Activated naive CD4-positive, alpha-beta T cell treated with anti-CD3 and anti-CD28 coated beads for 36 hours (primary cell): ENCODE results near the gene MUC2. TPM values are rescaled to one million over a fixed set of nuclear protein-coding genes. Genes with fewer than 3 reads are reported as not detected.

ENCODE experiments used
- CTCF ChIA-PET: fragments of 350-600 bp; sonication (Branson Sonifier 250); formaldehyde crosslinking; loops from one replicate; lab custom pipeline; 2021; ENCODE audit warnings: antibody characterized with exemption; lab: Charles Lee
- DNase-seq: peaks from one replicate; pipeline ENCODE4 v3.0.0-alpha.2; 2020
- H3K27ac Mint-ChIP-seq: one replicate; pipeline ENCODE4 v1.8.0; 2021; ENCODE audit warnings: mild to moderate bottlenecking, mixed read lengths
- H3K27me3 Mint-ChIP-seq: one replicate; pipeline ENCODE4 v1.8.0; 2021; ENCODE audit warnings: low read depth, mixed read lengths
- H3K36me3 Mint-ChIP-seq: one replicate; pipeline ENCODE4 v1.8.0; 2021; ENCODE audit warnings: low read depth, mixed read lengths
- H3K4me1 Mint-ChIP-seq: one replicate; pipeline ENCODE4 v1.8.0; 2021; ENCODE audit warnings: low read depth, mixed read lengths
- H3K4me3 Mint-ChIP-seq: one replicate; pipeline ENCODE4 v1.8.0; 2021; ENCODE audit warnings: mild to moderate bottlenecking, moderate library complexity, mixed read lengths
- H3K9me3 Mint-ChIP-seq: one replicate; pipeline ENCODE4 v1.8.0; 2021; ENCODE audit warnings: mixed read lengths
- intact Hi-C: fragments of 100-400 bp; cut with micrococcal nuclease; formaldehyde crosslinking; loops from one replicate; pipeline ENCODE4 v1.15.1; 2023
- total RNA-seq, 2 experiments: library from RNA; stranded (reverse); gene quantifications; one replicate each; pipeline ENCODE4 v1.2.3, GENCODE V29; 2021

MUC2 gene
- total RNA-seq, 2 experiments from 2014 or later, result not detected

DNA sequence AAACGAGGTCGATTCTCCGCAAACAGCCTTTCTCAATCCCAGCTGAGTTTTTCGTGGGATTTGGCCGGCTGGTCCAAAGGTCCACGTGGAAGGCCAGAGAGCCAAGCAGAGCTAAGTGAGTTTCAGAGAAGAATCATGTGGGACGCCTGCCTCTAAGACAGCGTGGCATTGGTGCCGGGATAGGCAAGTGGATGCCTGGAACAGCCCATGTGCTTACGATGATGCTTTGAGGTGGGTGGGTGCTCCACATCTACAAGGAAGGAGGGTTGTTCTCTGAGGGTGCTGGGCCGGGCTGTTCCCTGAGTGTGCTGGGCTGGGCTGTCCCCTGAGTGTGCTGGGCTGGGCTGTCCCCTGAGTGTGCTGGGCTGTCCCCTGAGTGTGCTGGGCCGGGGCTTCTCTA, 41.4 kb downstream of the MUC2 start:
- Mint-ChIP-seq H3K4me3 (no peak overlapping the region), H3K27me3 (no peaks in the 10 kb centered on the region), H3K36me3 (no peaks in the 10 kb centered on the region), H3K9me3 (no peaks in the 10 kb centered on the region), H3K27ac (no peak overlapping the region), H3K4me1 (no peaks in the 10 kb centered on the region)
- DNase-seq, result no peak
- intact Hi-C loops, result loop anchor here (10.0 kb wide), 1 partner anchor 399 kb away; no protein-coding TSS in a partner anchor
- CTCF ChIA-PET, result interaction anchor here (0.7 kb wide), 1 partner anchor 363 kb away, joined by 4 read pairs; no protein-coding TSS in a partner anchor

DNA sequence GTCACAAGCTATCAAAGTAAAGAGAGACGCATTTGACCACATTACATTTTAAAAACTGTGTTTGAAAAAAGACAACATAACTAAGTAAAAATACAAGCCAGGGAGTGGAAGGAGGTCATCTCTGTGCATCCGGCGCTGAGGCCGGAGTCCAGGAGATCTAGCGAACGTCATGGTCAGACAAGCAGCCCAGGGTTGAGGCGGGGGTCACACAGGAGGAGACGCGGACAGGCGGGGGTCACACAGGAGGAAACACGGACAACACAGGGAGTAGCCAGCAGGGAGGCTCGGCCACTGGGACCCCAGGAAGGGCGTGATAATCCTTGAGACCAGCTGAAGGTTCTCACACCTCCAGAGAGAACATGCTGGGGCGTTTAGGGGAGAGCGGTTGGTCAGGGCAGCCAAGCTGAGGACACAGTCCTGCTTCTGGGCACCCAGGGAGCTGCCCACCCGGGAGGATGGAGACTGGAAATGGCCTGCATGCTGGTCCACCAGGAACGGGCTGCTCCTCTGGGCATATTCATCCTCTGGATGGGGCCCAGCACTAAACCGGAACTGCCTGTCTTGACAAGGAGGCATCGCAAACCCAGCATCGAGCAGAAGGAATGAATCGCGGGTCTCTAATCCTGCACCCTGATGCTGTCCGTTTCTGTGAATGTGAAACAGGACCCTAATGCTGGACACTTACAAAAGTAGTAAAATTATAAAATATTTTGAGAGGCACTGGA, 42.2 kb downstream of the MUC2 start:
- Mint-ChIP-seq H3K36me3 (no peaks in the 10 kb centered on the region), H3K4me3 (no peak overlapping the region), H3K4me1 (no peaks in the 10 kb centered on the region), H3K27ac (no peak overlapping the region), H3K9me3 (no peaks in the 10 kb centered on the region), H3K27me3 (no peaks in the 10 kb centered on the region)
- DNase-seq, result no peak
- intact Hi-C loops, result loop anchor here (10.0 kb wide), 1 partner anchor 398 kb away; no protein-coding TSS in a partner anchor
- CTCF ChIA-PET, result no interaction called here

DNA sequence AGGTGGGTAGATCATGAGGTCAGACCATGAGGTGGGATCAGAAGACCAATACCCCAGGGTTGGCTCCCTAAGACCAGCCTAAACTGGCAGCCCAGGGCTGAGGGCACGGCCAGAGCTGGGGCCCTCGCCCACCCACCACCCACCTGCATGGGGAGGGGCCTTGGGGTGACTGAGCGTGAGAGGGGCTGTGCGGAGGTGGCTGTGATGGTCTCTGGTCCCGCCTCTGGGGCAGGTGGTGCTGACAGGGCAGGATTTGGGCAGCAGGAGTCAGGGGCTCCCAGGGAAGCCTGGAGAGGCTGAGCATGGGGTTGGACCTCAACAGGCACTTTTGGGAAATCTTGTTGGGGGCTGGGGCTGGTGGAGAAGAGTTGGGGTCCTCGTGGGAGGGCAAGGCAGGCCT, 43.3 kb downstream of the MUC2 start:
- intact Hi-C loops, result loop anchor here (10.0 kb wide), 1 partner anchor 397 kb away; no protein-coding TSS in a partner anchor
- no peak for DNase-seq

DNA sequence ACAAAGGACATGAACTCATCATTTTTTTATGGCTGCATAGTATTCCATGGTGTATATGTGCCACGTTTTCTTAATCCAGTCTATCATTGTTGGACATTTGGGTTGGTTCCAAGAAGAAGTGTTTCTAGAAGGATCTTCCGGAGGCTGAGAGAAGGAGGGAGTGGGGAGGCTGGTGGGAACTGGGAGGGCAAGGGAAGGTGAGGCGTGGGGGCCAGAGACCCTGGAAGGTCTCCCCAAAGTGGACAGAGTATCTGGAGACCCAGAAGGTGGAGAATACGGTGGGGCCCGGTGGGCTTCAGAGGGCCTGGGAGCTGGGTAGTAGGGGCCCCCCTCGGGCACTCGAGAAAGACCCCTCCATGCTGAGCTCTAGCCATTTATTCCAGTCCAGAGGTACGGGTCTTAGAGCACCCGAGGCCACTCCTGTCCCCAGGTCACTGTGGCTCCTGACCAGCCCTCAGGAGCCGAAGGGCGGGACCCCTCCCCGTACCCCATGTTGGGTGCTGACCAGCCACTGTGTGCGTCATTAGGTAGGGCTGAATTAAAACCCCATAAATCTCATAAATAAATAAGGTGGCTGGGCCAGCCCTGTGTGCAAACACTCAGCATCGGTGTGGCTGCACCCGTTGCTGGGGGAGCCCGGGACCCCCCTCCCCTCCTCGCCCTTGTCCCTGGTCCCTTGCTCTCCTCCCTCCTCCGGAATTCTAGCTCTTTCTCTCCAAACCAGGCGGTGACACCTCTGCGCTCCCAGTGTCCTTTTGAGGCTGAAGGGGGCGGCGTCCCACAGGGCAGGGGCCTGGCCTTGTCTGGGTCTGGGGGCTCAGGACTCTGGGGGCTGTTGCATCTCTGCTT, 44.3 kb downstream of the MUC2 start:
- Mint-ChIP-seq H3K36me3 (no peaks in the 10 kb centered on the region), H3K4me3 (no peak overlapping the region), H3K27ac (no peak overlapping the region), H3K4me1 (no peaks in the 10 kb centered on the region), H3K27me3 (no peaks in the 10 kb centered on the region), H3K9me3 (no peaks in the 10 kb centered on the region)
- CTCF ChIA-PET, result no interaction called here
- no peak for DNase-seq
- intact Hi-C loops, result loop anchor here (10.0 kb wide), 1 partner anchor 396 kb away; no protein-coding TSS in a partner anchor

More for the DNA sequence above, 43.3 kb downstream of the MUC2 start:
- Mint-ChIP-seq H3K36me3 (no peaks in the 10 kb centered on the region), H3K4me1 (no peaks in the 10 kb centered on the region), H3K27ac (no peak overlapping the region), H3K27me3 (no peaks in the 10 kb centered on the region), H3K9me3 (no peaks in the 10 kb centered on the region), H3K4me3 (no peak overlapping the region)
- CTCF ChIA-PET, result no interaction called here

DNA sequence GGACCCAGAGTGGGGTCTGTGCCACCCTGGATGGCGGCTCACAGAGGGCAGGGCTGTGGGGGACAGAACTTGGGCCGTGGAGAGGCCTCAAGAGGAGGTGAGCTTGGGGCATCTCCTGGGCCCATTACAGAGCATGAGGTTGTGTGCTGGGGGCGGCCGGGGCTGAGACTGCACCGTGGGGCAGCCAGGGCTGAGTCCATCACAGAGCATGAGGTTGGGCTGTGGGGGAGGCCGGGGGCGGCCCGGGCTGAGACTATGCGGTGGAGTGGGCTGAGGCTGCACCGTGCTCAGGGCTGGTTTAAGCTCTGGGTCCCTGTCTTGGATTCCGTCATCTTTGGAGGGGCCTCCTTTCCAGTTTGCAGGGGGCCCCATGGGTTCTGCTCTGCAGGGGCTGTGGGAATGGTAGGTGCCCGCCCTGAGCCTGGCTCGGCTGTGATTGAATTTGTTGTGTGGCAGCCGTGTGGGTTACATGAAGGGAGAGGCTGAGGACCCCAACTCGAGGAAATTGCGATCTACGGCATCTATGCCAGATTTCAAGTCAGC, 45.0 kb downstream of the MUC2 start:
- Mint-ChIP-seq H3K36me3 (no peaks in the 10 kb centered on the region), H3K4me1 (no peaks in the 10 kb centered on the region), H3K27me3 (peaks cover 4% of the 10 kb centered on the region), H3K27ac (no peak overlapping the region), H3K9me3 (no peaks in the 10 kb centered on the region), H3K4me3 (no peak overlapping the region)
- peak; percentile 1 for DNase-seq
- intact Hi-C loops, result loop anchor here (10.0 kb wide), 1 partner anchor 395 kb away; no protein-coding TSS in a partner anchor
- CTCF ChIA-PET, result no interaction called here

DNA sequence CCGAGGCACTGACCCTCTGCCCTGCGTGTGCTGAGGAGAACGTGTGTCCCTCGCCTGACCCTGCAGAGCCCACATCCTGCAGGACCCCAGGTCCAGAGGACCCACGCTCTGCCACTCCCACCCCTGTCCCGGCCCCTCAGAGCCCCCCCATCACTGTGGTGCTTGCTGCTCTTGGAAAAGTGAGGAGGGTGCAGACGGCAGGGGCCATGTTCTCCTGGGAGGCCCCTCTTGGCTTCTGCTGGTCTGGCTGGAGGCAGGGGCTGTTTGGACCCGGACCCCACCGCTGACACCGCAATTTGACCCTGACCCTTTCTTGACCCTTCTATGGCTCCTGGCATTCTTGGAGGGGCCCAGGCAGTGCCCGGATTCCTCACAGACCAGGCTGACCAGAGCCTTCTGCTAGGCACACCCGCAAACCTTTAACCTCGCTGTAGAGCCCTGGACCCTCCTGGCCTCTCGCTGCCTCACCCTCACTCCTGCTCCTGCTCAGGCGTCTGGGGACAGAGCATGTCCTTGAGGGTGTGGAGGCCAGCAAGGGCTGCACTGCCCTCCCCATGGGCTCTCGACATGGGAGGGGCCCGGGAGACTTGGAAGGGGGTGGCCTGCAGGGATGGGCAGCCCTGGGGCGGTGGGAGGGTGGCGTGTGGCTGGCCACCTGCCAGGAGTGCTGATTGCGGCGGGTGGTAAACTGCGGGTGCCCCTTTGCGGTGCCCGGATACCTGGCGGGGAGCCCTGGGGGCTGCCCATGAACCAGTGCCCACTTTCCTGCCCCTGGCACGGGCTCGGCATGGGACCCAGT, 46.1 kb downstream of the MUC2 start:
- H3K4me3 Mint-ChIP-seq, result no peak overlapping the region
- CTCF ChIA-PET, result no interaction called here
- H3K9me3 Mint-ChIP-seq, result no peaks in the 10 kb centered on the region
- no peaks in the 10 kb centered on the region for H3K36me3 Mint-ChIP-seq
- peak; percentile 1 for DNase-seq
- no peak overlapping the region for H3K27ac Mint-ChIP-seq
- no peaks in the 10 kb centered on the region for H3K4me1 Mint-ChIP-seq
- intact Hi-C loops, result no loop called here
- H3K27me3 Mint-ChIP-seq, result peaks cover 4% of the 10 kb centered on the region

DNA sequence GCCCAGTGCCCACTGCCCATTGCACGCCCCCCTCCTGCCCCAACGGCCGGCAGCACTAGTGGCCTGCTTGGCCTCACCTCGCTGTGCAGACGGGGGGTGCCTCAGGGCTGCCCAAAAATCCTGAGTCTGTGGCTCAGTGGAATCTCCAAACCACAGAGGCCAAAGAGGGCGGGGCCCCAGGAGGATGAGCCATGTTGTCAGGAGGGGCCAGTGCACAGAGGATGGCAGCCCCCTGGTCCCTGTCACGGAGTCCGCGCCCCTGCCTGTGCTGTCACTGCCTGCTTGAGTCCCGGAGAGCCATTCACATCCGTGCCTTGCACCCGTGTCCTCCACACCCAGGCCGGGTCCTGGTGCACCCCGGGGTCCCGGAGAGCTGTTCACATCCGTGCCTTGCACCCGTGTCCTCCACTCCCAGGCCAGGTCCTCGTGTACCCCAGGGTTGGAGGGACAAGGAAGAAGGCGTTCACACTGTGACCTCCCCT, 46.7 kb downstream of the MUC2 start:
- CTCF ChIA-PET, result no interaction called here
- Mint-ChIP-seq H3K4me1 (no peaks in the 10 kb centered on the region), H3K36me3 (no peaks in the 10 kb centered on the region), H3K4me3 (no peak overlapping the region), H3K9me3 (no peaks in the 10 kb centered on the region), H3K27me3 (peaks cover 4% of the 10 kb centered on the region), H3K27ac (no peak overlapping the region)
- intact Hi-C loops, result no loop called here
- DNase-seq, result no peak

DNA sequence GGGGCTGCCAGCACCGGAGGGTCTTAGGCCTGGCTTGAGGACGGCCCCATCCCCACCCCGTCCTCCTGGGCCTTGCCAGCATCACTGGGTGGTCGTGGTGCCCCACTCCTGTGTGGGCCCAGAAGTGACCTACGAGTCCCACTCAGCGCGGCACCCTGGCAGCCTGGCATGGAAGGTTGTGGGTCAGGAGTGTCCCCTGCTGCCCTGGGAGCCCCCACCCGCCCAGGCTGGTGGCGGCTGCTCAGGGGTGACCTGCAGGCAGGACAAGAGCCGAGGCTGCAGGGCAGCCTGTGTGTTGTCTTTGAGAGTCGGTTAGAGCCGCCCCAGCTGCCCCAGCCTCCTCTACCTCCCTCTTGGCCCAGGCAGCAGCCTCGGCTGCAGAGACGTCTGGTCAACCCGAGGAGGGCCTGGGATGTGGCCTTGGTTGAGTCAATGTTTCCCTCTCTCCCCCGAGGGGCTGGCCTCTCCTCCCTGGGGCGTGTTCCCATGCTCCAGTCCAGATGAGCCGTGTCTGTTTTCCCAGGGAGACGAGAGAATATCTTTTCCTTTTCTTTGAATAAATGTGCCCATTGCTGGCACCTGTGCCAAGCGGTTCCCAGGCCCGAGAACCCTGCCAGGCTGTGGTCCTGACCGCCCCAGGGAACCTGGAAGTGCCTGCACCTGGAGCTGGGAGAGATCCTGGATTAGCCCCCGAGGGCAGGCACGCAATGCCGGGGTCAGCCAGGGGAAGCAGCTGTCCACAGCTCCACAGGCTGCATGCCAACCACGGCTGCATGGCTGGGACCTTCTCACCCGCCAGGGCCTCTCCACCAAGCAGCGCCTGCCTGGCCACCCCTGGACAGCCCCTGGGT, 47.4 kb downstream of the MUC2 start:
- H3K9me3 Mint-ChIP-seq, result no peaks in the 10 kb centered on the region

DNA sequence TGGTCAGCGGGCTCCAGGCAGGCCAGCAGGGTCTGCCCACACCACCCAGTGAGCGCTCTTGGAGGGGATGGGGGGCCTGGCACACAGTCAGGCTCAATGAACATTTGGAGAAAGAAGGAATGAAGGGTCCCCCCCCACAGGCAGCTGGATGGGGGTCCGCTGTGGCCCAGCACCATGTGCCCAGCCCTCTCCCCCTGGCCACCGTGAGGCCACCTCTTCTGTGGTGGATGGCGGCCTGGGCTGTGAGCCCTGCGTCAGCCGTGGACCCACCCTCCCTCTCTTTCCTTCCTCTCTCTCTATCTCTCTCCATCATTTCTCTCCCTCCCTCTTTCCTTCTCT, 48.0 kb downstream of the MUC2 start:
- DNase-seq, result no peak
- intact Hi-C loops, result no loop called here
- peaks cover 5% of the 10 kb centered on the region for H3K27me3 Mint-ChIP-seq
- no peak overlapping the region for H3K27ac Mint-ChIP-seq
- no peaks in the 10 kb centered on the region for H3K9me3 Mint-ChIP-seq
- CTCF ChIA-PET, result no interaction called here
- H3K4me3 Mint-ChIP-seq, result no peak overlapping the region
- H3K4me1 Mint-ChIP-seq, result no peaks in the 10 kb centered on the region
- no peaks in the 10 kb centered on the region for H3K36me3 Mint-ChIP-seq

More for the DNA sequence above, 47.4 kb downstream of the MUC2 start:
- DNase-seq, result peak; percentile 2
- H3K4me3 Mint-ChIP-seq, result no peak overlapping the region
- H3K27me3 Mint-ChIP-seq, result peaks cover 4% of the 10 kb centered on the region
- H3K4me1 Mint-ChIP-seq, result no peaks in the 10 kb centered on the region
- no peak overlapping the region for H3K27ac Mint-ChIP-seq
- H3K36me3 Mint-ChIP-seq, result no peaks in the 10 kb centered on the region
- intact Hi-C loops, result no loop called here
- CTCF ChIA-PET, result no interaction called here

DNA sequence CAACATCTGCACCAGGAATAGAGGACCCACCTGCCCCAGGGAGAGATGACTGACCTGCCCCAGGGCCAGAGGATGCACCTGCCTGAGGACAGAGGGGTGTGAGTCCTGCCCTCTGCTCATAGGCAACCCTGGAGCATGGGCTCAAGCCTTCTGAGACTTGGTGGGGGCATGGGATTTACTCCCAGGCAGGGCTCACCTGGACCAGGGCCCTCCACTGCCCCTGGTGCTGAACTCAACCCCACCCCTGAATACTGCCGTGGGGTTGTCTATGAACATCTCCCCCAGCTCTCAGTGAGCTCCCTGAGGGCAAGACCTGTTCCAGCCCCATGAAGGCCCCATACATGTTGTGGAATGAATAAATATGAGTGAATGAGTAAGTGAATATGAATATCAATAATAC, 49.3 kb downstream of the MUC2 start:
- H3K27me3 Mint-ChIP-seq, result peaks cover 5% of the 10 kb centered on the region
- intact Hi-C loops, result no loop called here
- DNase-seq, result peak; percentile 4
- H3K9me3 Mint-ChIP-seq, result no peaks in the 10 kb centered on the region
- CTCF ChIA-PET, result no interaction called here
- H3K4me3 Mint-ChIP-seq, result no peak overlapping the region
- no peaks in the 10 kb centered on the region for H3K36me3 Mint-ChIP-seq
- no peak overlapping the region for H3K27ac Mint-ChIP-seq
- no peaks in the 10 kb centered on the region for H3K4me1 Mint-ChIP-seq
